ENCODE results near the gene REC8.

The REC8 gene

GRCh38 chr14:24146453-24146977 is 25.4 kb upstream of the REC8 start, which contains the start of gene PSME2:
Gene PSME2 (minus strand): TSS chr14:24146610. CDS start chr14:24146581, 29 bp downstream.
- no peak for TF ChIP-seq CTCF (IDR thresholded peaks at IDR 0.05; ENCODE audit: control insufficient read depth, extremely low read depth, insufficient read depth)

GRCh38 chr14:24146978-24147760 is 24.7 kb upstream of the REC8 start, which contains the start of gene RNF31:
Gene RNF31 (plus strand): TSS chr14:24147498. CDS start chr14:24147699, 201 bp downstream.
- peak within 1 kb of the TSS; percentile 98 for H3K4me3 ChIP-seq (ENCODE audit: low read depth, low read length)
- TF ChIP-seq CTCF (IDR thresholded peaks at IDR 0.05; ENCODE audit: control insufficient read depth, extremely low read depth, insufficient read depth) = no peak
- peak; percentile 97 for DNase-seq (ENCODE audit: low read depth)

More at GRCh38 chr14:24146453-24146977, 25.4 kb upstream of the REC8 start, which contains the start of gene PSME2:
- DNase-seq (ENCODE audit: low read depth) = peak; percentile 88
- peak within 1 kb of the TSS; percentile 98 for H3K4me3 ChIP-seq (ENCODE audit: low read depth, low read length)

- peak overlapping the region; percentile 98 for H3K4me3 ChIP-seq (ENCODE audit: low read depth, low read length)
- TF ChIP-seq CTCF (IDR thresholded peaks at IDR 0.05; ENCODE audit: control insufficient read depth, extremely low read depth, insufficient read depth) = no peak
Observed at GRCh38 chr14:24147761-24148428, 24.0 kb upstream of the REC8 start.

GRCh38 chr14:24149302-24149969 is 22.4 kb upstream of the REC8 start:
- no peak overlapping the region for H3K4me3 ChIP-seq (ENCODE audit: low read depth, low read length)
- TF ChIP-seq CTCF (IDR thresholded peaks at IDR 0.05; ENCODE audit: control insufficient read depth, extremely low read depth, insufficient read depth) = no peak
- DNase-seq (ENCODE audit: low read depth) = no peak

More at GRCh38 chr14:24147761-24148428, 24.0 kb upstream of the REC8 start:
- DNase-seq (ENCODE audit: low read depth) = no peak

GRCh38 chr14:24150061-24150460 is 21.8 kb upstream of the REC8 start:
- no peak for DNase-seq (ENCODE audit: low read depth)
- no peak for TF ChIP-seq CTCF (IDR thresholded peaks at IDR 0.05; ENCODE audit: control insufficient read depth, extremely low read depth, insufficient read depth)
- H3K4me3 ChIP-seq (ENCODE audit: low read depth, low read length) = no peak overlapping the region

- no peak overlapping the region for H3K4me3 ChIP-seq (ENCODE audit: low read depth, low read length)
- DNase-seq (ENCODE audit: low read depth) = no peak
- no peak for TF ChIP-seq CTCF (IDR thresholded peaks at IDR 0.05; ENCODE audit: control insufficient read depth, extremely low read depth, insufficient read depth)
Observed at GRCh38 chr14:24150567-24150966, 21.3 kb upstream of the REC8 start.
